Prostate gland (tissue), 2 donors: Measurements from ENCODE around the gene DPYD.

Experiments
- CTCF ChIP-seq, 4 experiments: fragments of 200-600 bp in 2 of 4; fragments of 450-650 bp in 2 of 4; sonication (generic) in 2 of 4; IDR thresholded peaks; 1 replicate in 3 of 4; 2 replicates in 1 of 4; pipeline ENCODE4 v1.5.1; 2016 to 2019; ENCODE audit warnings: antibody characterized with exemption in 4 of 4, mild to moderate bottlenecking in 2 of 4, moderate library complexity in 2 of 4
- POLR2A ChIP-seq: fragments of 450-650 bp; IDR thresholded peaks from one replicate; pipeline ENCODE4 v1.6.1; 2016; ENCODE audit warnings: antibody characterized with exemption, mild to moderate bottlenecking

GRCh38 chr1:97306504-97306903 lies 614.3 kb downstream of the DPYD start:
- no peak for TF ChIP-seq POLR2A
- no peak for TF ChIP-seq CTCF (IDR thresholded peaks at IDR 0.05)
